Body of pancreas (tissue), 4 donors: Measurements from ENCODE around the gene TMEM269.

Experiments used
- POLR2A ChIP-seq, 3 donors: fragments of 450-650 bp; IDR thresholded peaks; one replicate each; pipeline ENCODE4 v1.6.1; 2016; ENCODE audit warnings: antibody characterized with exemption in 3 of 3, mild to moderate bottlenecking in 2 of 3
- TF ChIP-seq, protein P1 (sequence below), 7 experiments: fragments of 450-650 bp in 4 of 7; fragments of 200-600 bp in 3 of 7; sonication (generic) in 3 of 7; IDR thresholded peaks; one replicate each; pipeline ENCODE4 v1.5.1; 2016 to 2019; ENCODE audit warnings: antibody characterized with exemption in 7 of 7

DNA sequence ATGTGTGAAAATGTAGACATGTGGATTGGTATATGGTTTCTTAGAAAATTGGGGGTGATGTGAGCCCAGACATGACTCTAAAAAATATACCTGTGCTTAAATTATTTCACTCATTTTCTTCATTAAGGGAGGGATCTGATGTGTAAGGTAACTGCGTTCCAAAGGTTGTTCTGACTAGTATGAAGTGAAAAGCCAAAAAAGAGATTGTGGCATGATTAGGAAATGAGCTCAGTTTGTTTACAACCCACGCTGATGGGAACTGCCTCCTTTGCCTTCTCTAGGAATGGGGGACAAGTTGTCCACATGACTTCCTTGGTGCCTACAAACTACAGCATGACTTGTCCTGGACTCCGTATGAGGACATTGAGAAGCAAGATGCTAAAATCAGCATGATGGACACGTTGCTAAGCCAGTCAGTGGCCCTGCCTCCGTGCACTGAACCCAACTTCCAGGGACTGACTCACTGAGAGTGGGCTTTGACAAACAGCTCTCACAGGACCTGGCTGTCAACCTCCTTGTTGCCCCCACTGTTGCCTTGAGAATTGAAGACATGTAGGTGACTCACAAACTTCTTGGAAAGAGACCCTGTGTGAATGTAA is 9.8 kb upstream of the TMEM269 start:
- TF ChIP-seq, protein P1, sequence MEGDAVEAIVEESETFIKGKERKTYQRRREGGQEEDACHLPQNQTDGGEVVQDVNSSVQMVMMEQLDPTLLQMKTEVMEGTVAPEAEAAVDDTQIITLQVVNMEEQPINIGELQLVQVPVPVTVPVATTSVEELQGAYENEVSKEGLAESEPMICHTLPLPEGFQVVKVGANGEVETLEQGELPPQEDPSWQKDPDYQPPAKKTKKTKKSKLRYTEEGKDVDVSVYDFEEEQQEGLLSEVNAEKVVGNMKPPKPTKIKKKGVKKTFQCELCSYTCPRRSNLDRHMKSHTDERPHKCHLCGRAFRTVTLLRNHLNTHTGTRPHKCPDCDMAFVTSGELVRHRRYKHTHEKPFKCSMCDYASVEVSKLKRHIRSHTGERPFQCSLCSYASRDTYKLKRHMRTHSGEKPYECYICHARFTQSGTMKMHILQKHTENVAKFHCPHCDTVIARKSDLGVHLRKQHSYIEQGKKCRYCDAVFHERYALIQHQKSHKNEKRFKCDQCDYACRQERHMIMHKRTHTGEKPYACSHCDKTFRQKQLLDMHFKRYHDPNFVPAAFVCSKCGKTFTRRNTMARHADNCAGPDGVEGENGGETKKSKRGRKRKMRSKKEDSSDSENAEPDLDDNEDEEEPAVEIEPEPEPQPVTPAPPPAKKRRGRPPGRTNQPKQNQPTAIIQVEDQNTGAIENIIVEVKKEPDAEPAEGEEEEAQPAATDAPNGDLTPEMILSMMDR (IDR thresholded peaks at IDR 0.05), result no peak
- no peak for TF ChIP-seq POLR2A (IDR thresholded peaks at IDR 0.05)
